Fibroblast of mammary gland (primary cell): ENCODE measurements around the gene PINK1.
"Not testable (repeated sequence)": the region's sequence is repeated elsewhere in the genome, so short reads cannot be mapped to it uniquely, and the experiment has no call there.

ENCODE experiments used
- DNase-seq: peaks from one replicate; pipeline ENCODE4 v3.0.0-alpha.2; 2010; ENCODE audit warnings: low read depth
- H3K4me3 ChIP-seq: 2 replicates; pipeline ENCODE4 v1.5.1; 2011; ENCODE audit warnings: low read depth, mild to moderate bottlenecking, low read length, moderate library complexity; ENCODE audit not compliant: control insufficient read depth
- TF ChIP-seq, protein P1 (sequence below): conservative IDR thresholded peaks from 2 replicates; pipeline ENCODE4 v1.5.1; 2011; ENCODE audit warnings: low read depth, low read length, inconsistent platforms; ENCODE audit not compliant: control insufficient read depth, insufficient read depth

The PINK1 gene

DNA sequence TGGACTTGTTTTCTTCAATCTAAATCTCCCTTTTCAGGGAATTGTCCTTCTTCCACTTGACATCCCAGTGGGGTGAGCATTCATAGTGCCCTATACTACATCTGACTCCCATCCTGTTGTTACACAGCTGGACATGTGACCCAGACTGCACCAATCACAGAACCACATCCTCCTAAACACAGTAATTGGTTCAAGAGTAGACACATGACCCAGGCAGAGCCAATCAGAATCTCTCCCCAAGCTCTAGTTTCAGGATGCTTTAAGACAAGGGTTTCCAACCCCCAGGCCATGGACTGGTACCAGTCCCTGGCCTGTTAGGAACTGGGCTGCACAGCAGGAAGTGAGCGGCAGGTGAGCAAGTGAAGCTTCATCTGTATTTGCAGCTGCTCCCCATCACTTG, 33.5 kb downstream of the PINK1 start:
- DNase-seq = peak; percentile 50
- TF ChIP-seq, protein P1, sequence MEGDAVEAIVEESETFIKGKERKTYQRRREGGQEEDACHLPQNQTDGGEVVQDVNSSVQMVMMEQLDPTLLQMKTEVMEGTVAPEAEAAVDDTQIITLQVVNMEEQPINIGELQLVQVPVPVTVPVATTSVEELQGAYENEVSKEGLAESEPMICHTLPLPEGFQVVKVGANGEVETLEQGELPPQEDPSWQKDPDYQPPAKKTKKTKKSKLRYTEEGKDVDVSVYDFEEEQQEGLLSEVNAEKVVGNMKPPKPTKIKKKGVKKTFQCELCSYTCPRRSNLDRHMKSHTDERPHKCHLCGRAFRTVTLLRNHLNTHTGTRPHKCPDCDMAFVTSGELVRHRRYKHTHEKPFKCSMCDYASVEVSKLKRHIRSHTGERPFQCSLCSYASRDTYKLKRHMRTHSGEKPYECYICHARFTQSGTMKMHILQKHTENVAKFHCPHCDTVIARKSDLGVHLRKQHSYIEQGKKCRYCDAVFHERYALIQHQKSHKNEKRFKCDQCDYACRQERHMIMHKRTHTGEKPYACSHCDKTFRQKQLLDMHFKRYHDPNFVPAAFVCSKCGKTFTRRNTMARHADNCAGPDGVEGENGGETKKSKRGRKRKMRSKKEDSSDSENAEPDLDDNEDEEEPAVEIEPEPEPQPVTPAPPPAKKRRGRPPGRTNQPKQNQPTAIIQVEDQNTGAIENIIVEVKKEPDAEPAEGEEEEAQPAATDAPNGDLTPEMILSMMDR = no peak
- no peak overlapping the region for H3K4me3 ChIP-seq

DNA sequence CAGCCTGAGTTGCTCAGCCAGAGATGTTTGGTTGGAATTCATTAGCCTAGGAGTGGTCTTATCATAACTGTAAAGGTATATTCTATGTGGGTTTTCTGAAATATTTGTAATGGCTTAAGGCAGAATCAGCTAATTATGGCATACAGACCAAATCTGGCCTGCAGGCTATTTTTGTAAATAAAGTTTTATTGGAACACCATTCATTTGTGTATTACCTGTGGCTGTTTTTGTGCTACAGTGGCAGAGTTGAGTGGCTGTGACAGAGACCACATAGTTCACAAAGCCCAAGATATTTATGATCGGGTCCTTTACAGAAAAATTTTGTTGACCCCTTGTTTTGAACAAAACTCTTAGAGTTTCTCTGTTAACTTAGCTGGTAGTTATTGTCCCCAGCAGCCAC, 35.3 kb downstream of the PINK1 start:
- DNase-seq = no peak
- H3K4me3 ChIP-seq = no peak overlapping the region
- TF ChIP-seq, protein P1 = no peak

DNA sequence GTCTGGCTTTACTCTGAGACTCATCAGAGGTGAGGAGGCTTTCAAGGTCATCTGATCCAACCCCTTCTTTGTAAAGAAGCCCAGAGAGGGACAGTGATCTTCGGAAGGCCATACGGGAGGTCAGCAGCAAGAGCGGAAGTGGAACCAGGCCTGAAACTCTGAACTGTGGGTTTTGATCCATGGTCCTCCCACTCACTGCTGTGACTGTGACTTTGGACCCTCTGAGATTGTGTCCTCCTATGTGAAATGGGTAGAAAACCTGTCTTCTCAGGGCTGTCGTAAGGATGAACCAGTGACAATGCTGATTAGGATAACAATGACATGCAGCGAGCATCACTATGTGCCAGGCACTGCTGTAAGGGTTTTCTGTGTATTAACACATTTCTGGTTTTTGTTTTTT, 37.7 kb downstream of the PINK1 start:
- no peak for DNase-seq
- TF ChIP-seq, protein P1 = no peak
- H3K4me3 ChIP-seq = no peak overlapping the region

DNA sequence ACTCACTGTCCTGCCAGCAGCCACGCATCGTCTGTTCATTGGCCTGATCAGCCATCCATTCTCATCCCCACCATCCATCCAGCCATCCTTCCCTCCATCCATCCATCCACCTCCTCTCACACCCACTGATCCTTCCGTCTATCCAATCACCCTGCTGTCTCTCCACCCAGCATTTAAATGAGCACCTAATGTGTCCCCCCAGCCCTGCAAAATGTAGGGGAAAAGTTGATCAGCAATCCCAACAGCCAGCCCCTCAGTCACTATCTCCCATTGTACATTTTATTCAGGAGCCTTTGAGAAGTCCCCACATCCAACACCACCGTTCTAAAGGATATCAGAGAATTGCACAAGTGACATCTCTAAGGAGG, 39.0 kb downstream of the PINK1 start:
- no peak overlapping the region for H3K4me3 ChIP-seq
- TF ChIP-seq, protein P1 = no peak
- no peak for DNase-seq

DNA sequence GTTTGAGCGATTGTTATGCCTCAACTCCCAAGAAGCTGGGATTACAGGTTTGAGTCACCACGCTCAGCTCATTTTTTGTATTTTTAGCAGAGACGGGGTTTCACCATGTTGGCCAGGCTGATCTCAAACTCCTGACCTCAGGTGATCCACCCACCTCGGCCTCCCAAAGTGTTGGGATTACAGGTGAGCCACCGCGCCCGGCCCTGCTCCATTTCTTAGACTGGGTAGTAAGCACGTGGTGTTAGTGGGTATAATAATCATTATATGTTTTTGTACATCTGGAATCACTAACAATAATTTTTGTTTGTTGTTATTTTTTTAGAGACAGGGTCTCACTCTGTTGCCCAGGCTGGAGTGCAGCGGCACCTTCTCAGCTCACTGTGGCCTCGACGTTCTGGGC, 40.4 kb downstream of the PINK1 start:
- not testable (repeated sequence) for H3K4me3 ChIP-seq, DNase-seq

DNA sequence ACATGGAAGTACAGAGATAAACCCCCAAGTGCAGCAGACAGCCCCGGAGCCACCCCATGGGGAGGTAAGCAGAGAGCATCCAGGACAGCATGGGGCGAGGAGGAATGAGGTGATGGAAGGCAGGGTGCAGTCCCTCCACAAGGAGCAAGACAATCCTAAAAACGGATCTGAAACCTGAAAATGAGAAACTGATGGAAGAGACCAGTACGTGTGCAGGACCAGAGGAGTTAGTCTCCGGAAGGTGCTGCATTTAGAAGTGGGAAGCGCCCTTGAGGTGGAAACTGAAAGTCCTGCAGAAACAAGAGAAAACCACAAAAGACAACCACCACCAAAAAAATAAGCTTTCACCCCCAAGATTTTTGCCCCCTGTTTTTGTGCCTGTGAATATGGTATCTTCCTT, 45.3 kb downstream of the PINK1 start:
- no peak overlapping the region for H3K4me3 ChIP-seq
- TF ChIP-seq, protein P1 = no peak
- DNase-seq = no peak

DNA sequence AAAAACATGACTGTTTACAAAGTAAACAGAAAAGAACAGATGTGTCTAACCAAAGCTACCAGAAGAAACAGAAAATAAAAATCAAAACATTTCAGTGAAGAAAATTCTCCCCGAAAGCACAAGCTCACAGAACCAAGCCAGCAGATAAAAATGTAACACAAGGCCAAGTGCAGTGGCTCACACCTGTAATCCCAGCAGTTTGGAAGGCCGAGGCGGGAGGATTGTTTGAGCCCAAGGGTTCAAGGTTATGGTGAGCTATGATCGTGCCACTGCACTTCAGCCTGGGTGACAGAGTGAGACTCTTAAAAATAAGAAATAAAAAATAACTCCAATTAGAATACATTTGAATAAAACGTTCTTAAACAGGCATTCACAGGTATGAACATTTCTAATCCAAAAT, 47.0 kb downstream of the PINK1 start:
- DNase-seq = no peak
- TF ChIP-seq, protein P1 = no peak
- no peak overlapping the region for H3K4me3 ChIP-seq
